OCI-LY1 (cell line): ENCODE measurements around the gene DDX1.

Experiments used
- H2AFZ ChIP-seq: fragments of 200-600 bp; sonication (generic), shearing (Covaris generic); 2 replicates; pipeline ENCODE4 v1.6.0; 2014; ENCODE audit warnings: antibody characterized with exemption, mild to moderate bottlenecking, low read length
- H3F3A ChIP-seq: fragments of 200-600 bp; sonication (generic), shearing (Covaris generic); 2 replicates; pipeline ENCODE4 v1.6.0; 2014; ENCODE audit warnings: mild to moderate bottlenecking, antibody characterized with exemption, low read length, moderate library complexity; ENCODE audit not compliant: insufficient read depth
- H3K27ac ChIP-seq: fragments of 200-600 bp; sonication (generic); 2 replicates; pipeline ENCODE4 v1.5.1; 2014; ENCODE audit warnings: low read length, mixed run types, mild to moderate bottlenecking, low read depth; ENCODE audit not compliant: poor library complexity, severe bottlenecking
- H3K27me3 ChIP-seq: fragments of 200-600 bp; sonication (generic); 2 replicates; pipeline ENCODE4 v1.6.0; 2014; ENCODE audit warnings: antibody characterized with exemption, mild to moderate bottlenecking, low read length, moderate library complexity; ENCODE audit not compliant: insufficient read depth
- H3K36me3 ChIP-seq: fragments of 200-600 bp; sonication (generic); 2 replicates; pipeline ENCODE4 v1.6.1; 2014; ENCODE audit warnings: mild to moderate bottlenecking, antibody characterized with exemption, low read length, moderate library complexity, mixed read lengths; ENCODE audit not compliant: insufficient read depth
- H3K4me1 ChIP-seq: fragments of 200-600 bp; sonication (generic); 2 replicates; pipeline ENCODE4 v1.5.1; 2014; ENCODE audit warnings: mild to moderate bottlenecking, low read length, moderate library complexity; ENCODE audit not compliant: insufficient read depth, severe bottlenecking
- H3K4me2 ChIP-seq: fragments of 200-600 bp; sonication (generic), shearing (Covaris generic); 2 replicates; pipeline ENCODE4 v1.6.1; 2014; ENCODE audit warnings: low read length
- H3K4me3 ChIP-seq: fragments of 200-600 bp; sonication (generic); 2 replicates; pipeline ENCODE4 v1.5.1; 2014; ENCODE audit warnings: low read length, low read depth, mild to moderate bottlenecking, mixed read lengths; ENCODE audit not compliant: poor library complexity, severe bottlenecking
- H3K79me2 ChIP-seq: fragments of 200-600 bp; shearing (Covaris generic); 2 replicates; pipeline ENCODE4 v1.6.1; 2016; ENCODE audit warnings: mixed run types, low read length, mixed read lengths; ENCODE audit not compliant: insufficient read depth
- H3K9ac ChIP-seq: fragments of 200-600 bp; sonication (generic), shearing (Covaris generic); 2 replicates; pipeline ENCODE4 v1.6.1; 2014; ENCODE audit warnings: mild to moderate bottlenecking, low read length, mixed read lengths
- H3K9me2 ChIP-seq: fragments of 200-600 bp; sonication (generic), shearing (Covaris generic); 2 replicates; pipeline ENCODE4 v1.6.1; 2014; ENCODE audit warnings: low read depth, mild to moderate bottlenecking, low read length, mixed read lengths
- H3K9me3 ChIP-seq: fragments of 200-600 bp; shearing (Covaris generic); 2 replicates; pipeline ENCODE4 v1.6.1; 2014; ENCODE audit warnings: low read length, mixed read lengths
- H4K20me1 ChIP-seq: fragments of 200-600 bp; sonication (generic), shearing (Covaris generic); 2 replicates; pipeline ENCODE4 v1.6.0; 2016; ENCODE audit warnings: mild to moderate bottlenecking, low read length; ENCODE audit not compliant: insufficient read depth
- CTCF ChIP-seq: fragments of 200-600 bp; sonication (generic), shearing (Covaris generic); IDR thresholded peaks from 2 replicates; pipeline ENCODE4 v1.5.1; 2017; ENCODE audit warnings: mild to moderate bottlenecking, antibody characterized with exemption, low read length, moderate library complexity, mixed read lengths
- EZH2 ChIP-seq: fragments of 200-600 bp; sonication (generic), shearing (Covaris generic); IDR thresholded peaks from 2 replicates; pipeline ENCODE4 v1.8.0; 2017; ENCODE audit warnings: borderline replicate concordance, mixed run types, mild to moderate bottlenecking, antibody characterized with exemption, low read length, moderate library complexity, mixed read lengths

Gene DDX1

GRCh38 chr2:15649561-15650255 lies 58.0 kb downstream of the DDX1 start:
- no peaks in the 10 kb centered on the region for H4K20me1 ChIP-seq
- no peaks in the 10 kb centered on the region for H3K9me2 ChIP-seq
- no peaks in the 10 kb centered on the region for H3K79me2 ChIP-seq
- no peak overlapping the region for H3K9ac ChIP-seq
- H3K4me3 ChIP-seq = no peak overlapping the region
- no peak overlapping the region for H3K4me2 ChIP-seq
- H3K27me3 ChIP-seq = no peaks in the 10 kb centered on the region
- H3K27ac ChIP-seq = no peak overlapping the region
- no peak for TF ChIP-seq EZH2
- no peak for TF ChIP-seq CTCF
- no peaks in the 10 kb centered on the region for H3F3A ChIP-seq
- no peaks in the 10 kb centered on the region for H3K4me1 ChIP-seq
- no peaks in the 10 kb centered on the region for H3K9me3 ChIP-seq
- no peaks in the 10 kb centered on the region for H3K36me3 ChIP-seq
- H2AFZ ChIP-seq = no peak overlapping the region

- no peaks in the 10 kb centered on the region for H3K79me2 ChIP-seq
- H2AFZ ChIP-seq = no peak overlapping the region
- no peak overlapping the region for H3K4me3 ChIP-seq
- H3K27me3 ChIP-seq = no peaks in the 10 kb centered on the region
- no peaks in the 10 kb centered on the region for H3K4me1 ChIP-seq
- no peak overlapping the region for H3K9ac ChIP-seq
- no peaks in the 10 kb centered on the region for H3F3A ChIP-seq
- no peaks in the 10 kb centered on the region for H3K9me2 ChIP-seq
- no peak for TF ChIP-seq CTCF
- TF ChIP-seq EZH2 = no peak
- no peaks in the 10 kb centered on the region for H3K9me3 ChIP-seq
- H4K20me1 ChIP-seq = no peaks in the 10 kb centered on the region
- no peaks in the 10 kb centered on the region for H3K36me3 ChIP-seq
- H3K4me2 ChIP-seq = no peak overlapping the region
- H3K27ac ChIP-seq = no peak overlapping the region
These were observed 59.1 kb downstream of the DDX1 start for GRCh38 chr2:15650616-15651366.

GRCh38 chr2:15651367-15651727 lies 59.7 kb downstream of the DDX1 start:
- Histone ChIP-seq H3K4me1 (no peaks in the 10 kb centered on the region), H4K20me1 (no peaks in the 10 kb centered on the region), H3K4me3 (no peak overlapping the region), H3K79me2 (no peaks in the 10 kb centered on the region), H3K9me3 (no peaks in the 10 kb centered on the region), H2AFZ (no peak overlapping the region), H3K9ac (no peak overlapping the region), H3F3A (no peaks in the 10 kb centered on the region), H3K36me3 (no peaks in the 10 kb centered on the region), H3K27me3 (no peaks in the 10 kb centered on the region), H3K9me2 (no peaks in the 10 kb centered on the region), H3K4me2 (no peak overlapping the region), H3K27ac (no peak overlapping the region)
- no peak for TF ChIP-seq CTCF
- TF ChIP-seq EZH2 = no peak
